Endothelial cell of umbilical vein (primary cell): ENCODE data around the gene SYTL3. TPM values are rescaled to one million over a fixed set of nuclear protein-coding genes. Genes with fewer than 3 reads are reported as not detected.
A peak's percentile ranks its signal among the peaks of the same experiment; 100 is the strongest.

Experiments
- BruUV-seq: library from RNA; stranded (reverse); fragments of 400-500 nt; replicated peaks from 2 replicates; lab custom pipeline; 2021; lab: Mats Ljungman, UMichigan
- CTCF ChIA-PET: fragments of 300-600, 350-600 bp; sonication (Branson Sonifier 250); formaldehyde crosslinking; loops from one replicate; lab custom pipeline; 2021; ENCODE audit warnings: antibody characterized with exemption, inconsistent platforms; lab: Charles Lee
- POLR2A ChIA-PET: fragments of 300-600, 350-600 bp; sonication (Branson Sonifier 250); formaldehyde crosslinking; loops from one replicate; lab custom pipeline; 2021; ENCODE audit warnings: antibody characterized with exemption, inconsistent platforms; lab: Charles Lee
- DNase-seq: peaks from one replicate; pipeline ENCODE4 v3.0.0-alpha.2; 2011; ENCODE audit warnings: low read depth, low spot score
- FAIRE-seq: peaks from 2 replicates; lab custom pipeline; 2011; peaks lifted over from hg19 to GRCh38; lab: Jason Lieb, UNC
- H2AFZ ChIP-seq: 2 replicates; pipeline ENCODE4 v1.6.0; 2012; ENCODE audit warnings: low read depth, low read length, control low read depth, inconsistent platforms
- H3K27ac ChIP-seq: 2 replicates; pipeline ENCODE4 v1.5.1; 2011; ENCODE audit warnings: low read depth, mild to moderate bottlenecking, control low read depth, low read length, moderate library complexity; ENCODE audit not compliant: insufficient read depth
- H3K27me3 ChIP-seq, 2 experiments: 2 replicates each; pipeline versions ENCODE4 v1.6.0 to v1.6.1; 2011; ENCODE audit warnings: low read length in 2 of 2, mixed read lengths in 1 of 2; ENCODE audit not compliant: control insufficient read depth in 2 of 2, insufficient read depth in 2 of 2
- H3K36me3 ChIP-seq, 2 experiments: 2 replicates in 1 of 2; 3 replicates in 1 of 2; pipeline ENCODE4 v1.5.1; 2011; ENCODE audit warnings: low read length in 2 of 2, mild to moderate bottlenecking in 1 of 2, moderate library complexity in 1 of 2; ENCODE audit not compliant: control insufficient read depth in 2 of 2, insufficient read depth in 2 of 2; ENCODE audit errors: extremely low read depth in 1 of 2
- H3K4me1 ChIP-seq: 3 replicates; pipeline ENCODE4 v1.5.1; 2011; ENCODE audit warnings: mild to moderate bottlenecking, low read length; ENCODE audit not compliant: control insufficient read depth, insufficient read depth; ENCODE audit errors: extremely low read depth
- H3K4me2 ChIP-seq: 2 replicates; pipeline ENCODE4 v1.6.1; 2011; ENCODE audit warnings: low read length, control low read depth, mixed read lengths; ENCODE audit not compliant: insufficient read depth
- H3K4me3 ChIP-seq, 3 experiments: fragments of 200-600 bp in 1 of 3; sonication (generic), shearing (Covaris generic) in 1 of 3; replicated peaks in 1 of 3; 2 replicates each; pipeline ENCODE4 v1.5.1; 2011 to 2016; ENCODE audit warnings: control low read depth in 3 of 3, low read length in 3 of 3, mild to moderate bottlenecking in 2 of 3, inconsistent platforms in 1 of 3, low read depth in 1 of 3, moderate library complexity in 1 of 3; ENCODE audit not compliant: insufficient read depth in 1 of 3
- H3K79me2 ChIP-seq: 2 replicates; pipeline ENCODE4 v1.6.0; 2012; ENCODE audit warnings: low read length, inconsistent platforms; ENCODE audit not compliant: control insufficient read depth, insufficient read depth
- H3K9ac ChIP-seq: replicated peaks from 2 replicates; pipeline ENCODE3; 2011; ENCODE audit warnings: low read length, control low read depth; ENCODE audit not compliant: insufficient read depth; ENCODE audit errors: extremely low read depth
- H3K9me1 ChIP-seq: replicated peaks from 3 replicates; pipeline ENCODE4 v1.6.0; 2011; ENCODE audit warnings: mild to moderate bottlenecking, low read length; ENCODE audit not compliant: control insufficient read depth, insufficient read depth; ENCODE audit errors: extremely low read depth
- H3K9me3 ChIP-seq: replicated peaks from 2 replicates; pipeline ENCODE4 v1.5.1; 2012; ENCODE audit warnings: low read length, inconsistent platforms; ENCODE audit not compliant: control insufficient read depth, insufficient read depth
- H4K20me1 ChIP-seq: replicated peaks from 2 replicates; pipeline ENCODE3; 2011; ENCODE audit warnings: mild to moderate bottlenecking, low read length; ENCODE audit not compliant: control insufficient read depth, insufficient read depth; ENCODE audit errors: extremely low read depth
- CTCF ChIP-seq, 2 donors: IDR thresholded peaks; 1 replicate in 1 of 2; 2 replicates in 1 of 2; pipeline ENCODE4 v1.5.1; 2011; ENCODE audit warnings: low read length in 2 of 2, mild to moderate bottlenecking in 2 of 2, moderate library complexity in 2 of 2, control low read depth in 1 of 2, inconsistent platforms in 1 of 2, low read depth in 1 of 2; ENCODE audit not compliant: insufficient read depth in 1 of 2; ENCODE audit errors: extremely low read depth in 1 of 2
- FOS ChIP-seq: IDR thresholded peaks from 2 replicates; pipeline ENCODE4 v1.6.1; 2011; ENCODE audit warnings: mild to moderate bottlenecking, low read length, moderate library complexity, borderline replicate concordance; ENCODE audit not compliant: insufficient read depth
- GATA2 ChIP-seq: IDR thresholded peaks from 2 replicates; pipeline ENCODE4 v1.7.0; 2011; ENCODE audit warnings: low read depth, mild to moderate bottlenecking, moderate library complexity, mixed read lengths, low read length; ENCODE audit not compliant: insufficient read length, insufficient read depth
- JUN ChIP-seq: IDR thresholded peaks from 2 replicates; pipeline ENCODE4 v1.6.1; 2011; ENCODE audit warnings: borderline replicate concordance, low read depth; ENCODE audit not compliant: insufficient read length, insufficient read depth
- MYC ChIP-seq: IDR thresholded peaks from one replicate; pipeline ENCODE4 v1.6.1; 2011; ENCODE audit warnings: mild to moderate bottlenecking, low read depth, low read length
- POLR2A ChIP-seq: IDR thresholded peaks from 2 replicates; pipeline ENCODE4 v1.6.1; 2012; ENCODE audit warnings: low read depth, mild to moderate bottlenecking, control low read depth, low read length
- POLR2AphosphoS5 ChIP-seq: IDR thresholded peaks from 2 replicates; pipeline ENCODE4 v1.6.1; 2012; ENCODE audit warnings: low read depth, mild to moderate bottlenecking, control low read depth, low read length, moderate library complexity; ENCODE audit not compliant: insufficient read depth
- dilution Hi-C: fragments of 300-500 bp; cut with MboI; formaldehyde crosslinking; loops from one replicate; pipeline ENCODE4 v1.15.0; 2019; ENCODE audit warnings: low sequenced_read_pairs; ENCODE audit not compliant: extremely low pct_ligation_motif_present
- intact Hi-C: fragments of 100-400 bp; cut with micrococcal nuclease; formaldehyde crosslinking; loops from one replicate; pipeline ENCODE4 v1.10.0; 2022
- polyA plus RNA-seq, 4 experiments: library from polyadenylated mRNA; depleted of rRNA in 3 of 4; stranded (reverse) in 3 of 4; unstranded in 1 of 4; fragments of >200 nt; gene quantifications; 2 replicates each; pipeline versions ENCODE4 v1.2.1 to v1.2.3, GENCODE V29; 2011 to 2012; ENCODE audit warnings: missing spikeins in 1 of 4
- total RNA-seq: library from RNA; stranded (reverse); gene quantifications from 2 replicates; pipeline ENCODE4 v1.2.3, GENCODE V29; 2021

The SYTL3 gene
- total and polyA plus RNA-seq, 2 donors (not counting 3 experiments of a cell fraction or from before 2014, with no cell fraction given): 0.59 to 0.77 TPM

GRCh38 chr6:158642097-158642601 is 7.7 kb upstream of the SYTL3 start:
- peak overlapping the region; percentile 62 for H3K27ac ChIP-seq
- H2AFZ ChIP-seq: no peak overlapping the region
- peak overlapping the region in 1 of 3 experiments; percentile 92 for H3K4me3 ChIP-seq
- no peaks in the 10 kb centered on the region for H4K20me1 ChIP-seq
- dilution Hi-C loops (no loop called here), intact Hi-C loops (loop anchor here (5.0 kb wide), 1 partner anchor 85 kb away; no protein-coding TSS in a partner anchor)
- TF ChIP-seq POLR2A (no peak), CTCF (IDR thresholded peaks at IDR 0.05; ENCODE audit: extremely low read depth in 1 of 2, insufficient read depth in 1 of 2, low read depth in 1 of 2, low read length in 2 of 2) (no peak), JUN (no peak), POLR2AphosphoS5 (peak; percentile 51), FOS (peak; percentile 83), GATA2 (peak; percentile 7), MYC (peak; percentile 7)
- peaks cover 51% of the 10 kb centered on the region for H3K79me2 ChIP-seq
- H3K9me3 ChIP-seq: no peaks in the 10 kb centered on the region
- H3K9me1 ChIP-seq: no peaks in the 10 kb centered on the region
- BruUV-seq: no TSS peak
- POLR2A ChIA-PET: no interaction called here
- peaks cover 0 to 4% of the 10 kb centered on the region in 2 experiments for H3K36me3 ChIP-seq
- H3K4me1 ChIP-seq: peaks cover 28% of the 10 kb centered on the region
- DNase-seq: peak; percentile 85
- H3K4me2 ChIP-seq: peak overlapping the region; percentile 95
- CTCF ChIA-PET: interaction anchor here (0.7 to 1.3 kb wide), 4 partner anchors 18 to 421 kb away, joined by 3 to 9 read pairs (median 5); no protein-coding TSS in a partner anchor
- H3K9ac ChIP-seq: peak overlapping the region; percentile 33
- peak; percentile 93 for FAIRE-seq
- H3K27me3 ChIP-seq: no peaks in the 10 kb centered on the region
